Body of pancreas (tissue), 4 donors: ENCODE results near the gene OPRL1.

Experiments used
- CTCF ChIP-seq, 7 experiments: fragments of 450-650 bp in 4 of 7; fragments of 200-600 bp in 3 of 7; sonication (generic) in 3 of 7; IDR thresholded peaks; one replicate each; pipeline ENCODE4 v1.5.1; 2016 to 2019; ENCODE audit warnings: antibody characterized with exemption in 7 of 7
- POLR2A ChIP-seq, 3 donors: fragments of 450-650 bp; IDR thresholded peaks; one replicate each; pipeline ENCODE4 v1.6.1; 2016; ENCODE audit warnings: antibody characterized with exemption in 3 of 3, mild to moderate bottlenecking in 2 of 3

GRCh38 chr20:64041040-64041780, 38.7 kb upstream of the OPRL1 start:
- TF ChIP-seq CTCF (IDR thresholded peaks at IDR 0.05) (no peak), POLR2A (IDR thresholded peaks at IDR 0.05) (no peak)
